HepG2 (cell line): Measurements from ENCODE around the gene TSPAN3. TPM values are rescaled to one million over a fixed set of nuclear protein-coding genes. Genes with fewer than 3 reads are reported as not detected.

Experiments
- ATAC-seq: fragments of 200-7000 bp; cut with Tn5 transposase; 3 replicates; pipeline ENCODE4 v1.9.1; 2020; ENCODE audit warnings: mild to moderate bottlenecking, moderate library complexity
- BruUV-seq: library from RNA; stranded (reverse); fragments of 400-500 nt; replicated peaks from 2 replicates; lab custom pipeline; 2021; lab: Mats Ljungman, UMichigan
- CTCF ChIA-PET: fragments of 300-600 bp; formaldehyde crosslinking; extraction: SDS; loops from one replicate; lab custom pipeline; 2021; ENCODE audit warnings: low total read pairs, inconsistent platforms, low intra/inter-chr PET ratio; lab: Yijun Ruan, JAX
- POLR2A ChIA-PET: fragments of 350-600 bp; sonication (Branson Sonifier 250); formaldehyde crosslinking; loops from one replicate; lab custom pipeline; 2020; ENCODE audit warnings: antibody characterized with exemption, inconsistent platforms; lab: Yijun Ruan, JAX
- DNase-seq: peaks from one replicate; pipeline ENCODE4 v3.0.0-alpha.2; 2015; ENCODE audit warnings: low spot score
- FAIRE-seq: peaks from 3 replicates; lab custom pipeline; 2011; peaks lifted over from hg19 to GRCh38; lab: Jason Lieb, UNC
- H2AFZ ChIP-seq: one replicate; pipeline ENCODE4 v1.6.1; 2011; ENCODE audit warnings: low read length, inconsistent platforms
- H3K27ac ChIP-seq: fragments of 300-600 bp; 3 replicates; pipeline ENCODE4 v1.8.0; 2011; ENCODE audit warnings: mixed run types, mild to moderate bottlenecking, mixed read lengths, low read length, inconsistent platforms; ENCODE audit not compliant: insufficient read depth; ENCODE audit errors: extremely low read length
- H3K27me3 ChIP-seq, 2 experiments: fragments of 200-600 bp in 1 of 2; 2 replicates in 1 of 2; 3 replicates in 1 of 2; pipeline versions ENCODE4 v1.6.0 to v1.8.0; 2011; ENCODE audit warnings: low read length in 2 of 2, mild to moderate bottlenecking in 2 of 2, moderate library complexity in 2 of 2, inconsistent platforms in 1 of 2; ENCODE audit not compliant: insufficient read depth in 2 of 2, control insufficient read depth in 1 of 2
- H3K36me3 ChIP-seq, 2 experiments: fragments of 200-600 bp in 1 of 2; replicated peaks in 1 of 2; 2 replicates in 1 of 2; 3 replicates in 1 of 2; pipeline versions ENCODE4 v1.5.1 to v1.8.0; 2011; ENCODE audit warnings: low read length in 2 of 2, inconsistent platforms in 1 of 2; ENCODE audit not compliant: insufficient read depth in 2 of 2, control insufficient read depth in 1 of 2
- H3K4me1 ChIP-seq: 2 replicates; pipeline ENCODE4 v1.5.1; 2012; ENCODE audit warnings: low read length, inconsistent platforms; ENCODE audit not compliant: insufficient read depth
- H3K4me2 ChIP-seq: 2 replicates; pipeline ENCODE4 v1.6.0; 2011; ENCODE audit warnings: low read depth, low read length, inconsistent platforms
- H3K4me3 ChIP-seq, 3 experiments: fragments of 200-600 bp in 1 of 3; sonication (generic), shearing (Covaris generic) in 1 of 3; replicated peaks in 1 of 3; 2 replicates each; pipeline ENCODE4 v1.5.1; 2011 to 2016; ENCODE audit warnings: low read length in 3 of 3, inconsistent platforms in 2 of 3, low read depth in 2 of 3, mild to moderate bottlenecking in 2 of 3, control low read depth in 1 of 3, mixed read lengths in 1 of 3; ENCODE audit not compliant: insufficient read depth in 1 of 3
- H3K79me2 ChIP-seq: one replicate; pipeline ENCODE4 v1.6.1; 2011; ENCODE audit warnings: low read length, inconsistent platforms; ENCODE audit not compliant: insufficient read depth
- H3K9ac ChIP-seq: 2 replicates; pipeline ENCODE4 v1.6.0; 2011; ENCODE audit warnings: mild to moderate bottlenecking, low read depth, low read length, inconsistent platforms; ENCODE audit not compliant: insufficient read depth
- H3K9me3 ChIP-seq: 2 replicates; pipeline ENCODE4 v1.5.1; 2012; ENCODE audit warnings: mild to moderate bottlenecking, low read length
- H4K20me1 ChIP-seq: 2 replicates; pipeline ENCODE4 v1.6.0; 2011; ENCODE audit warnings: inconsistent platforms, mild to moderate bottlenecking, low read length, moderate library complexity; ENCODE audit not compliant: insufficient read depth
- AGO2 ChIP-seq: fragments of 200-400 bp; formaldehyde crosslinking; optimal IDR thresholded peaks from 2 replicates; pipeline ENCODE3; 2017; ENCODE audit warnings: mild to moderate bottlenecking, low read depth, low read length, moderate library complexity
- BORCS8-MEF2B ChIP-seq: sonication (generic); formaldehyde crosslinking; IDR thresholded peaks from 2 replicates; pipeline ENCODE4 v1.8.0; 2022; ENCODE audit warnings: mild to moderate bottlenecking, missing genetic modification reagents
- RBM22 ChIP-seq: fragments of 200-400 bp; formaldehyde crosslinking; optimal IDR thresholded peaks from 2 replicates; pipeline ENCODE3; 2017; ENCODE audit warnings: mild to moderate bottlenecking, low read length, moderate library complexity
- ZNF367 ChIP-seq: sonication (generic); formaldehyde crosslinking; IDR thresholded peaks from 2 replicates; pipeline ENCODE4 v1.4.0; 2020; ENCODE audit warnings: missing genetic modification reagents, borderline replicate concordance
- ZNF768 ChIP-seq: sonication (generic); formaldehyde crosslinking; IDR thresholded peaks from 2 replicates; pipeline ENCODE4 v1.4.0; 2020; ENCODE audit warnings: missing genetic modification reagents
- WGBS: methylation state at CpG from one replicate; pipeline ENCODE4 v1.1.6; 2017; ENCODE audit warnings: low lambda C conversion rate; 5-methylcytosine and 5-hydroxymethylcytosine counted together
- in situ Hi-C: cut with HindIII; loops from 2 replicates; pipeline ENCODE4 v1.10.0; 2017; ENCODE audit warnings: low pct_unique_long_range_greater_than_20kb; ENCODE audit not compliant: extremely low pct_ligation_motif_present
- intact Hi-C: fragments of 100-400 bp; cut with micrococcal nuclease; formaldehyde crosslinking; loops from one replicate; pipeline ENCODE4 v1.10.0; 2022; ENCODE audit not compliant: unreplicated experiment
- polyA plus RNA-seq, 8 experiments: library from polyadenylated mRNA; depleted of rRNA in 3 of 8; stranded (reverse) in 7 of 8; unstranded in 1 of 8; fragments of >200 nt; fragmentation: Illumina TruSeq in 4 of 8; extraction: Trizol in 4 of 8; gene quantifications; 2 replicates each; pipeline versions ENCODE4 v1.2.1 to v1.2.3, GENCODE V29; 2011 to 2016; ENCODE audit warnings: low read depth in 4 of 8, missing spikeins in 1 of 8, mixed read lengths in 1 of 8; ENCODE audit not compliant: insufficient read depth in 1 of 8
- total RNA-seq, 5 experiments: library from RNA; depleted of rRNA; stranded (reverse); fragments of >200 nt; fragmentation: Illumina TruSeq; extraction: Trizol; gene quantifications; 2 replicates each; pipeline ENCODE4 v1.2.3, GENCODE V29; 2016; ENCODE audit warnings: low read depth in 1 of 5

The TSPAN3 gene
- total and polyA plus RNA-seq, 2 of the 13 experiments (the other 11 are each of a cell fraction or from before 2014, with no cell fraction given): 167 to 170 TPM

DNA sequence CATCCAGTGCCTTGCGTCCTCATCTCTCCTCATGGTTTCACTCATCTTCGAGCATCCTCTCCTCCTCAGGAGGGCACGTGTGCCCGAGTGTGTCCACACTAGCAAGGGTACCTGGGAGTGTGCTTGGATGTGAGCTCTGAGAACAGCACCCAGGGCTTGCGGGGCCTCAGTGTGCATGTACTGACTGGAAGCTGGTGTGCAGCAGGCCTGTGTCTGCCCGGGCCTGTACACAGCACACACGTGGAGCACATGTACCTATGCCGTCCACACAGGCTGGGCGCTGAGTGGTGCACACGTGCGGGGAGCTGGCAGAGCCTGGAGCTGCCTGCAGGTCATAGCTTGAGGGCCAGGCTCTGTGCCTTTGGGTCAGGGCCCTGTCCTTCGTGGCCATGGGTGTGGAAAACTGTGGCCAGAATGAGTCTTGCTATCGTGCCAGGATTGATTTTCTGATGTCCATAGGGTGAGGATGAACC is 34.9 kb downstream of the TSPAN3 start:
- FAIRE-seq (no peak), ATAC-seq (no peak), DNase-seq (no peak)
- Histone ChIP-seq H3K79me2 (no peaks in the 10 kb centered on the region), H4K20me1 (no peaks in the 10 kb centered on the region), H3K9me3 (no peaks in the 10 kb centered on the region), H3K4me2 (no peak overlapping the region), H3K36me3 (peaks cover 0 to 6% of the 10 kb centered on the region in 2 experiments; a peak in 2 of 5 replicates), H3K27ac (no peak overlapping the region), H3K4me1 (peaks cover 26% of the 10 kb centered on the region), H2AFZ (no peak overlapping the region), H3K9ac (no peak overlapping the region), H3K27me3 (no peaks in the 10 kb centered on the region), H3K4me3 (no peak overlapping the region)
- POLR2A ChIA-PET: no interaction called here
- WGBS: 96% methylated on average over 8 of the region's 13 CpGs
- no TSS peak for BruUV-seq
- TF ChIP-seq BORCS8-MEF2B (CRISPR knock-in tag): 0 out of 2 replicates have a peak, but pooled peaks have one; percentile 17
- TF ChIP-seq ZNF768 (CRISPR knock-in tag): no peak
- TF ChIP-seq AGO2: peak; percentile 51
- in situ Hi-C loops: loop anchor here (10.0 kb wide), 1 partner anchor 131 kb away; the partner anchor contains the start of gene SCAPER
- CTCF ChIA-PET: no interaction called here
- intact Hi-C loops: no loop called here

DNA sequence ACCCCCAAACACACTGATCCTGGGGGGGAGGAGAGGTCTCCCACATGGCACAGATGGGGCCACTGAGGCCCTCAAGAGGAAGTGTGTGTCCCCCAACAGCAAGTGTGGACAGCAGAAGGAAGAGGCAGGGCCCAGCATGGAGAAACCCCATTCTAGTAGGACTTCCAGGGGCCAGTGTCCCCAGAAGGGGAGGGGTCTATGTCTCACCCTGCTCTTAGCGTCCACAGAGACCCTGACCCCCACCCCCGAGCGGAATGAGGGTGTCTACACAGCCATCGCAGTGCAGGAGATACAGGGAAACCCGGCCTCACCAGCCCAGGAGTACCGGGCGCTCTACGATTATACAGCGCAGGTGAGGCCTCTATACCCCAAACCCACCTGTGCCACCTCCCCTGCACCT is 35.3 kb downstream of the TSPAN3 start:
- ChIA-PET CTCF (no interaction called here), POLR2A (no interaction called here)
- 98% methylated on average over 9 of the region's 9 CpGs for WGBS

More for the DNA sequence above, 35.3 kb downstream of the TSPAN3 start:
- no peak overlapping the region for H3K4me2 ChIP-seq
- no peaks in the 10 kb centered on the region for H4K20me1 ChIP-seq
- no peaks in the 10 kb centered on the region for H3K79me2 ChIP-seq
- ATAC-seq: no peak
- no peak overlapping the region for H3K27ac ChIP-seq
- H2AFZ ChIP-seq: no peak overlapping the region
- peaks cover 0 to 6% of the 10 kb centered on the region in 2 experiments; a peak in 2 of 5 replicates for H3K36me3 ChIP-seq
- H3K9ac ChIP-seq: no peak overlapping the region
- H3K4me3 ChIP-seq: no peak overlapping the region
- DNase-seq: no peak
- no TSS peak for BruUV-seq
- peaks cover 0 to under 1% of the 10 kb centered on the region in 2 experiments; a peak in 2 of 5 replicates for H3K27me3 ChIP-seq
- in situ Hi-C loops: loop anchor here (10.0 kb wide), 1 partner anchor 131 kb away; the partner anchor contains the start of gene SCAPER
- intact Hi-C loops: no loop called here
- H3K9me3 ChIP-seq: no peaks in the 10 kb centered on the region
- FAIRE-seq: no peak
- TF ChIP-seq ZNF367 (CRISPR knock-in tag) (no peak), RBM22 (peak; percentile 75)
- TF ChIP-seq, all 625 proteins: peak for 1
- H3K4me1 ChIP-seq: peaks cover 31% of the 10 kb centered on the region
